IMR-90 (cell line): Measurements from ENCODE around the gene COQ6. TPM values are rescaled to one million over a fixed set of nuclear protein-coding genes. Genes with fewer than 3 reads are reported as not detected.

ENCODE experiments used
- ATAC-seq: fragments of 200-7000 bp; cut with Tn5 transposase; 2 replicates; pipeline ENCODE4 v1.9.1; 2020; ENCODE audit warnings: low read depth, mild to moderate bottlenecking, moderate library complexity
- BruUV-seq: library from RNA; stranded (reverse); fragments of 400-500 nt; replicated peaks from 2 replicates; lab custom pipeline; 2021; lab: Mats Ljungman, UMichigan
- CTCF ChIA-PET: fragments of 300-600 bp; formaldehyde crosslinking; extraction: SDS; loops from one replicate; lab custom pipeline; 2021; ENCODE audit warnings: antibody characterized with exemption; lab: Yijun Ruan, JAX
- POLR2A ChIA-PET: fragments of 300-600 bp; sonication (Branson Sonifier 250); formaldehyde crosslinking; loops from one replicate; lab custom pipeline; 2022; ENCODE audit warnings: antibody characterized with exemption; ENCODE audit not compliant: unreplicated experiment; lab: Charles Lee
- DNase-seq: peaks from one replicate; pipeline ENCODE4 v3.0.0; 2013
- H2AFZ ChIP-seq: replicated peaks from 2 replicates; pipeline ENCODE3; 2013; ENCODE audit warnings: low read length, mild to moderate bottlenecking; ENCODE audit not compliant: poor library complexity
- H2AK5ac ChIP-seq: 2 replicates; pipeline ENCODE4 v1.6.1; 2013; ENCODE audit warnings: low read depth, low read length, inconsistent platforms
- H2AK9ac ChIP-seq: replicated peaks from 2 replicates; pipeline ENCODE3; 2013; ENCODE audit warnings: mild to moderate bottlenecking, low read depth, low read length, moderate library complexity; ENCODE audit not compliant: poor library complexity
- H2BK120ac ChIP-seq: 2 replicates; pipeline ENCODE4 v1.6.1; 2013; ENCODE audit warnings: low read depth, low read length, inconsistent platforms
- H2BK15ac ChIP-seq: 3 replicates; pipeline ENCODE4 v1.6.1; 2013; ENCODE audit warnings: low read depth, low read length, inconsistent platforms
- H2BK20ac ChIP-seq: 2 replicates; pipeline ENCODE4 v1.6.1; 2013; ENCODE audit warnings: low read depth, mild to moderate bottlenecking, inconsistent platforms, low read length, moderate library complexity
- H2BK5ac ChIP-seq: 2 replicates; pipeline ENCODE4 v1.6.1; 2013; ENCODE audit warnings: mild to moderate bottlenecking, low read depth, low read length, inconsistent platforms; ENCODE audit not compliant: poor library complexity, severe bottlenecking
- H3K14ac ChIP-seq: replicated peaks from 2 replicates; pipeline ENCODE4 v1.6.1; 2013; ENCODE audit warnings: low read depth, low read length, inconsistent platforms
- H3K18ac ChIP-seq: 2 replicates; pipeline ENCODE4 v1.6.1; 2013; ENCODE audit warnings: low read depth, low read length, control low read depth
- H3K23ac ChIP-seq: 2 replicates; pipeline ENCODE4 v1.6.1; 2013; ENCODE audit warnings: low read depth, low read length, inconsistent platforms
- H3K27ac ChIP-seq: 2 replicates; pipeline ENCODE4 v1.5.1; 2013; ENCODE audit warnings: mild to moderate bottlenecking, control low read depth, low read length; ENCODE audit not compliant: insufficient read depth
- H3K27me3 ChIP-seq: 2 replicates; pipeline ENCODE4 v1.6.1; 2013; ENCODE audit warnings: low read length; ENCODE audit not compliant: control insufficient read depth, insufficient read depth
- H3K36me3 ChIP-seq: 2 replicates; pipeline ENCODE4 v1.6.1; 2013; ENCODE audit warnings: low read length, mixed read lengths; ENCODE audit not compliant: control insufficient read depth, insufficient read depth
- H3K4ac ChIP-seq: 2 replicates; pipeline ENCODE4 v1.6.1; 2013; ENCODE audit warnings: low read depth, low read length, inconsistent platforms
- H3K4me1 ChIP-seq: 2 replicates; pipeline ENCODE4 v1.6.1; 2013; ENCODE audit warnings: low read length, mixed read lengths; ENCODE audit not compliant: control insufficient read depth, insufficient read depth
- H3K4me2 ChIP-seq: 2 replicates; pipeline ENCODE4 v1.6.1; 2013; ENCODE audit warnings: low read depth, mild to moderate bottlenecking, control low read depth, low read length, moderate library complexity
- H3K4me3 ChIP-seq: 2 replicates; pipeline ENCODE4 v1.5.1; 2013; ENCODE audit warnings: low read depth, mild to moderate bottlenecking, control low read depth, low read length, moderate library complexity; ENCODE audit not compliant: insufficient read depth
- H3K56ac ChIP-seq: 2 replicates; pipeline ENCODE4 v1.6.1; 2013; ENCODE audit warnings: low read length, inconsistent platforms; ENCODE audit not compliant: insufficient read depth; ENCODE audit errors: extremely low read depth
- H3K79me1 ChIP-seq, 2 experiments: 2 replicates each; pipeline ENCODE4 v1.6.1; 2013; ENCODE audit warnings: low read length in 2 of 2, inconsistent platforms in 1 of 2, low read depth in 1 of 2
- H3K9ac ChIP-seq: 2 replicates; pipeline ENCODE4 v1.6.1; 2013; ENCODE audit warnings: low read depth, low read length, control low read depth
- H3K9me1 ChIP-seq: 2 replicates; pipeline ENCODE4 v1.6.1; 2013; ENCODE audit warnings: low read length, inconsistent platforms; ENCODE audit not compliant: insufficient read depth
- H3K9me3 ChIP-seq: 2 replicates; pipeline ENCODE4 v1.6.1; 2013; ENCODE audit warnings: low read length; ENCODE audit not compliant: control insufficient read depth, insufficient read depth
- H4K20me1 ChIP-seq: 2 replicates; pipeline ENCODE4 v1.6.1; 2013; ENCODE audit warnings: low read length, inconsistent platforms; ENCODE audit not compliant: insufficient read depth
- H4K5ac ChIP-seq: 2 replicates; pipeline ENCODE4 v1.6.1; 2013; ENCODE audit warnings: mild to moderate bottlenecking, low read depth, low read length, control low read depth
- H4K8ac ChIP-seq, 2 experiments: 2 replicates each; pipeline ENCODE4 v1.6.1; 2013; ENCODE audit warnings: low read depth in 2 of 2, low read length in 2 of 2, control low read depth in 1 of 2, inconsistent platforms in 1 of 2
- H4K91ac ChIP-seq: 2 replicates; pipeline ENCODE4 v1.6.1; 2013; ENCODE audit warnings: low read depth, low read length, inconsistent platforms; ENCODE audit not compliant: insufficient read depth
- BHLHE40 ChIP-seq: fragments of 150-350 bp; IDR thresholded peaks from 2 replicates; pipeline ENCODE4 v1.6.1; 2016; ENCODE audit warnings: mild to moderate bottlenecking, low read depth, low read length
- CHD1 ChIP-seq: IDR thresholded peaks from 2 replicates; pipeline ENCODE4 v1.6.1; 2012; ENCODE audit warnings: low read depth, low read length, improper control_type of control experiment
- CTCF ChIP-seq: conservative IDR thresholded peaks from 2 replicates; pipeline ENCODE4 v1.5.1; 2012; ENCODE audit warnings: mild to moderate bottlenecking, low read depth, low read length, improper control_type of control experiment
- ELK1 ChIP-seq: fragments of 150-350 bp; IDR thresholded peaks from 2 replicates; pipeline ENCODE4 v1.6.1; 2016; ENCODE audit warnings: low read depth, mild to moderate bottlenecking, low read length, moderate library complexity, borderline replicate concordance
- FOS ChIP-seq: fragments of 150-350 bp; IDR thresholded peaks from 2 replicates; pipeline ENCODE4 v1.6.1; 2016; ENCODE audit warnings: low read depth, low read length
- MAFK ChIP-seq: IDR thresholded peaks from 2 replicates; pipeline ENCODE4 v1.6.1; 2012; ENCODE audit warnings: low read depth, low read length, improper control_type of control experiment
- MAZ ChIP-seq: IDR thresholded peaks from 2 replicates; pipeline ENCODE4 v1.6.1; 2012; ENCODE audit warnings: low read depth, mild to moderate bottlenecking, low read length, improper control_type of control experiment, moderate library complexity, borderline replicate concordance
- MXI1 ChIP-seq: IDR thresholded peaks from 2 replicates; pipeline ENCODE4 v1.6.1; 2012; ENCODE audit warnings: low read depth, mild to moderate bottlenecking, low read length, moderate library complexity, borderline replicate concordance
- POLR2A ChIP-seq: IDR thresholded peaks from 2 replicates; pipeline ENCODE4 v1.6.1; 2012; ENCODE audit warnings: mild to moderate bottlenecking, low read depth, low read length
- RAD21 ChIP-seq: IDR thresholded peaks from 2 replicates; pipeline ENCODE4 v1.6.1; 2012; ENCODE audit warnings: low read length, improper control_type of control experiment
- RCOR1 ChIP-seq: IDR thresholded peaks from 2 replicates; pipeline ENCODE4 v1.6.1; 2012; ENCODE audit warnings: mild to moderate bottlenecking, low read length, improper control_type of control experiment; ENCODE audit not compliant: insufficient replicate concordance
- SMC3 ChIP-seq: fragments of 150-350 bp; IDR thresholded peaks from 2 replicates; pipeline ENCODE4 v1.6.1; 2016; ENCODE audit warnings: low read depth, mild to moderate bottlenecking, antibody characterized with exemption, low read length, moderate library complexity
- USF2 ChIP-seq: fragments of 150-350 bp; IDR thresholded peaks from 2 replicates; pipeline ENCODE4 v1.6.1; 2017; ENCODE audit warnings: mild to moderate bottlenecking, antibody characterized with exemption, low read length, low read depth
- WGBS, 2 experiments: methylation state at CpG; one replicate each; pipeline versions ENCODE4 v1.1.5 to v1.1.7; 2013; ENCODE audit warnings: missing lambda C conversion rate in 2 of 2; ENCODE audit not compliant: insufficient read length in 1 of 2; ENCODE audit errors: extremely low coverage in 2 of 2; 5-methylcytosine and 5-hydroxymethylcytosine counted together
- dilution Hi-C: fragments of 300-500 bp; cut with HindIII; formaldehyde crosslinking; loops from one replicate; pipeline ENCODE4 v1.14.3; 2018; ENCODE audit warnings: low sequenced_read_pairs; ENCODE audit not compliant: unreplicated experiment
- in situ Hi-C: fragments of 300-500 bp; cut with MboI; formaldehyde crosslinking; loops from 3 replicates; pipeline ENCODE4 v1.14.3; 2019; ENCODE audit warnings: low sequenced_read_pairs, inconsistent platforms, mixed read lengths
- intact Hi-C: fragments of 100-400 bp; cut with micrococcal nuclease; formaldehyde crosslinking; loops from 2 replicates; pipeline ENCODE4 v1.10.0; 2022
- polyA plus RNA-seq, 3 experiments: library from polyadenylated mRNA; depleted of rRNA; stranded (reverse); fragments of >200 nt; gene quantifications; 2 replicates each; pipeline ENCODE4 v1.2.3, GENCODE V29; 2012; ENCODE audit warnings: low replicate concordance in 1 of 3
- total RNA-seq: library from RNA; depleted of rRNA; stranded (reverse); fragments of >200 nt; gene quantifications from 2 replicates; pipeline ENCODE4 v1.2.3, GENCODE V29; 2012

Gene COQ6
- total and polyA plus RNA-seq, 2 of the 4 experiments (the other 2 are of a cell fraction), result 21.0 to 28.6 TPM

- in situ Hi-C loops, result no loop called here
- DNase-seq (no peak), ATAC-seq (no peak)
- ChIA-PET POLR2A (no interaction called here), CTCF (no interaction called here)
- H3K79me1 ChIP-seq, result no peaks in the 10 kb centered on the region
- dilution Hi-C loops, result no loop called here
- intact Hi-C loops, result no loop called here
- WGBS, 2 experiments, result 90% methylated on average over 3 of the region's 7 CpGs; no CpG with 5 or more reads in 1 of the 2 experiments
- no peak for TF ChIP-seq POLR2A
- TF ChIP-seq RAD21, result no peak
- TF ChIP-seq MAFK, result no peak
- TF ChIP-seq USF2, result no peak
- TF ChIP-seq RCOR1, result no peak
- no peak for TF ChIP-seq CHD1
- no peak for TF ChIP-seq MXI1
- no peak for TF ChIP-seq MAZ
- TF ChIP-seq BHLHE40, result no peak
- no peak for TF ChIP-seq FOS
- TF ChIP-seq ELK1, result no peak
- no peak for TF ChIP-seq CTCF
- no peak for TF ChIP-seq SMC3
- BruUV-seq, result no TSS peak
- no peak overlapping the region for H4K91ac ChIP-seq
- no peak overlapping the region for H2AK9ac ChIP-seq
- H2BK15ac ChIP-seq, result no peak overlapping the region
- no peak overlapping the region for H2BK20ac ChIP-seq
- no peak overlapping the region for H3K23ac ChIP-seq
- H2BK120ac ChIP-seq, result no peak overlapping the region
- no peaks in the 10 kb centered on the region for H4K20me1 ChIP-seq
- H3K14ac ChIP-seq, result no peak overlapping the region
- H4K5ac ChIP-seq, result no peak overlapping the region
- no peaks in the 10 kb centered on the region for H3K9me3 ChIP-seq
- no peaks in the 10 kb centered on the region for H3K27me3 ChIP-seq
- no peak overlapping the region for H3K4ac ChIP-seq
- H2AFZ ChIP-seq, result no peak overlapping the region
- H3K36me3 ChIP-seq, result peaks cover 5% of the 10 kb centered on the region; the same call in 1 of the 2 replicates
- H2AK5ac ChIP-seq, result no peak overlapping the region
- H3K9ac ChIP-seq, result no peak overlapping the region
- no peak overlapping the region for H3K4me2 ChIP-seq
- no peaks in the 10 kb centered on the region for H3K9me1 ChIP-seq
- no peak overlapping the region for H3K4me3 ChIP-seq
- H4K8ac ChIP-seq, result no peak overlapping the region
- H3K4me1 ChIP-seq, result no peaks in the 10 kb centered on the region
- H3K56ac ChIP-seq, result no peak overlapping the region
- H2BK5ac ChIP-seq, result no peak overlapping the region
- H3K18ac ChIP-seq, result no peak overlapping the region
- H3K27ac ChIP-seq, result no peak overlapping the region
Measured at GRCh38 chr14:73997944-73998447, 47.9 kb downstream of the COQ6 start.
